Measurements from ENCODE around the gene PCDHGA1.
A peak's percentile ranks its signal among the peaks of the same experiment; 100 is the strongest.

PCDHGA1 gene

DNA sequence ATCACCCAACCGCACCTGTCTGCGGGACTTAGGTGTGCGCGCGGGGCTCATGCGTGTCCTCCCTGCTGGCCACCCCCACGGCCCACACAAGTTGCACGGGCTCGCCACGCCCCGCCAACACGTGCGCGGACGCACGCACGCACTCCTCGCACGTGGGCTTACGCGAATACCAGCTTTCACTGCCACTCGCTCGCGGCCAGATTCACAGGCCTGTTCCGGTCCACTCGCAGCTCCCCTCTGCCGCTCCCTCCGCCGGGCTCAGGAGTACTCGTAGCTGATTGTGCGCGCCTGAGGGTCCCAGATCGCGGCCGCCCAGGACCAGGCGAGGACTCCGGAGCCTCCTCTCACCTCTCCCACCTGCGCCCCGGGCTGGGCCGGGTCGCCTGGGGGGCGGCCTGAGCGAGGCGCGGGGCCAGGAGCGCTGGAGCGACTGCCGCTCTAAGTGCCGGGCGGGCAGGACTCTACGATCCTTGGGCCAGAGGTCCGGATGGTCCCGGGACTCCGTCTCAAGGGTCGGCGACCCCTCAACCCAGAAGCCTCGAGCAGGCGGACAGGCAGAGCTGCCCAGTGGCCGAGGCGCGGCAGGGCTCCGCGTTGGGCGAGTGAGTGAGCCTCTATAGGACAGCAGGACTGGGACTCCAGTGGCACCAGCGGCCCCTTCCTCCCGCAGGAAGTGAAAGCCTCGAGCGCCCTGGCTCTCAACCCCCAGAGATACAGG lies 162.0 kb downstream of the PCDHGA1 start:
- DNase-seq (ENCODE audit: low read depth) = no peak

DNA sequence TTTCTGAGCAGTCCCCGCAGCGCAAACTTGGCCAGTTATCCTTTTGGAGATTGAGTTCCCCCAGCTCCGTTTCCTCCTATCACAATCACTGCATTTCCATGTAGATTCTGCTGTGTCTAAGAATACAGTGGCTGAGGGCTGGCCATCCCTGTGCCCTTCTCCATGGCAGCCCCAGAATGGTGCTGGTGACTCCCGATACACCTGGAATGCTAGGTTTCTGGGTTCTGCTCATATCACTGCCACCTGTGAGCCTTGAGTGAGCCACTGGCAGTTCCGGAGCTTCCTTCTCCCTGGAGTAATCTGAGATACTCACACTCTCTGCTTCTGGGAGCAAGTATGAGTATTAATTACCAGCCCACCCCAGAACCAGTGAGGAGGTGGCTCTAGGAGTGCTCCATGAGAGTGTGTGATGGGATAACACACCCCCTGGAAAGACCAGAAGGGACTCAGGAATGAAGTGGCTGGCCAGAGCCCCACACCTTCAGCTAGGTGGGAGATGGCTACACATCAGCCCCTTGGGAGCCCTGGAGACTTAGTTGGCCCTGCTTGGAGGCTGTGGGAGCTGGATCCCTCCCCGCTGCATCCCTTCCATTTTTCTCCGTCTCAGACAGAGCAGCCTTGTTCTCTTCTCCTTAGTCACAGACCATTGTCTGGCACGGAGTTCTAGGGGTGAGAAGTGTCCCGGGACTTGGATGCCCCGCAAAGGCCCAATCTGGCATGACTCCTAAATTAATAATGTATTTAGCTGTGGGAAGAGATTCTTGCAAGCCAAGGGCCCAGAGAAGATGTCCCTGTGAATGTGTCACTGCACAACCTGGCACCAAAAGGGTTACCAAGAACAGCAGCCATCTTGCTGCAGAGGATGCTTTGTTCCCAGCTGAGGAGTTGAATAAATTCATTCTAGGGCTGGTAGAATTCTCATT lies 163.4 kb downstream of the PCDHGA1 start:
- no peak for DNase-seq (ENCODE audit: low read depth)

DNA sequence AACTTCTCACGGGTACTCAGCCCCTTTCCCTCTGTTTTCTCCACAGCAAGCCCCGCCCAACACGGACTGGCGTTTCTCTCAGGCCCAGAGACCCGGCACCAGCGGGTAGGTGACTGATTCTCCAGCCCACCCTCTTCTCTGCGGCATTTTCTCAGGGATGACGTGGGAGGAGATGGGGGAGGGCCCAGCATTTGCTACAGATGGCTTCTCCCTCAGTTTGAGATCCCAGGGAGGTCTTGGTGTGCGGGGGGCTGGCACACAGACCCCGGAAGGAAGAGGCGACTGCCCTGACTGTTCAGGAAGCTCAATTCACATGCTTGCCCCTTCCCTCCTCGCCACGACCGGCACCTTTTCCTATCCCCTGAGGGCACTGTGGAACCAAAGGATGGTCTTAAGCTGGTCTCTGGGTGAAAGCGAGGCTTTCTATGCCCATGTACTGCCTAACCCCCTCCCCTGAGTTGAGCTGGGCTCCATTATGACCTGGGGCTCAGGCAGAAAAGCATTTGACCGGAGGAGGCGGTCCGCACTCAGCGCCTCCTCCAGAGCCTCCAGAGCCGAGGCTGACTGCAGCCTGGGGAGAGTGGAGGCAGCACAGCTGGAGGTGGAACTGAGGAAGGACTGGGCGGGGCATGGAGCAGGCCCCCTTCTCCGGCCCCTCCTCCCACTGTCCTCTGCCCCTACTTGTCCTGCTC lies 164.6 kb downstream of the PCDHGA1 start:
- DNase-seq (ENCODE audit: low read depth) = no peak

DNA sequence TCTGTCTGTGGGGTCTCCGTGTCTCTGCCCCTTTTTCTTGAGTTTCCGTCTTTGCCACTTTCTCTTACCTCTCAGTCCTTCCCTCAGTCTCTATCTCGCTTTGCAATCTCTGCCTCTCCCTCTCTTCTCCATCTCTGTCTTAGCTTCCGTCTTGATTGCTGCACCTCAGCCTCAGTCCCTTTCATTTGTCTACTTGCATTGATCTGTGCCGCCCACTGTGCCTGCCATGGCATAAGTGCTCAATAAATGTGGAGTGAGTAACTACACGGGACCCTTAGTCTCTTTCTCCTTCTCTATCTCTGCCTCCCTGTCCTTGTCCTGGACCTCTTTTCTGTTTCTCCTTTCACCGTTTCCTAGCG lies 165.1 kb downstream of the PCDHGA1 start:
- no peak for DNase-seq (ENCODE audit: low read depth)

DNA sequence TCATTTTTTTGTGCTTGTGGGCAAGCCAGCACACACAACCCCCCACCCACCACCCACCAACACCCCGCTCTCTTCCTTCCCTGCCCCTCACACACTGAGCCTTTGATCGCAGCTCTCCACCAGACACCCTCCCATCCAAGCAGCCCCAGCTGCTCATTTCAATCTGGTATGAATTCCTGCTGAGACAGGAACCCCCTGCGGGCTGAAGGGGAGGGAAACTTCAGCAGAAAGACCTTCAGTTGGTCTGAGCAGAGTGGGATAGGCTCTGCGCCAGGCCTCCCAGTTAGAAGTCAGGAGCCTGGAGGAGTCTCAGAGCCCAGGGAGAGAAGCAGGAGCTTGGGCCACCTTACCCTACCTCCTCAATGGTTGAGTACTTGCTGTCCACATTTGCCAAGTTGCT lies 165.7 kb downstream of the PCDHGA1 start:
- DNase-seq (ENCODE audit: low read depth) = no peak

DNA sequence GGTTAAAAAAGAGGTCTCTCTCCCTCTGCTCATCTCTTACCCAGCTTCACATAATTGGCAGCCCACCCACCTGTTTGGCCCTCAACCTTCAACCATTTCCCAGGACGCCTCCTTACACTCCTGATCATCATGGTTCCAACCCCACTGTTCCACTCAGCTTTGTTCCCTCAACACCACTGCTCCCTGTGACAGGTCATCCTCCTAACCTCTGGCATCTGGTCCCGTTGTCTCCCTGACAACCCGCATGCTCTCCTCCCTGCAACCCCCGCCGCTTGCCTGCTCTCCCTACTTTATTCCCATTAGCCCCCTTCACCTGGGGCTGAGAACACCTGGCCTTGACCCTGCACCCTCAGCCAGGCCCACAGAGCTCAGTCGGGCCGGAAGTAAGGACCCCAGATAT lies 171.4 kb downstream of the PCDHGA1 start:
- no peak for DNase-seq (ENCODE audit: low read depth)

DNA sequence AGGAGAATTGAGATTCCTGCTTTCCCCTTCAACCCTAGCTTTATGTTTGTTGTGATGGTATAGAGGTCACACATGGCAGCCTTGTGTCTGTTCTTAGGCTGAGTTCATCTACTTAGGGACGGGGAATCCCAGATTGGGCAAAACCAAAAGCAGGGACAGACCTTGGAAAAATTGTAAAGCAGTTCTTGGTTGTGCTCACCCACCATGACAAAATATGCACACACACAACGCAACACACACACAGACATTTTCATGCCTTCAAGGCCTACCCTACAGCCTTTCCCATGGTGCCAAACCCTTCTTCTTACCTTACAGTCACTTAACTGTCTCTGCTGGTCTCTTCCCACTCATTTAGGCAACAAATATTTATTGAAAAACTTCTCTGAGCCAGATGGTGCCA lies 173.4 kb downstream of the PCDHGA1 start:
- no peak for DNase-seq (ENCODE audit: low read depth)

DNA sequence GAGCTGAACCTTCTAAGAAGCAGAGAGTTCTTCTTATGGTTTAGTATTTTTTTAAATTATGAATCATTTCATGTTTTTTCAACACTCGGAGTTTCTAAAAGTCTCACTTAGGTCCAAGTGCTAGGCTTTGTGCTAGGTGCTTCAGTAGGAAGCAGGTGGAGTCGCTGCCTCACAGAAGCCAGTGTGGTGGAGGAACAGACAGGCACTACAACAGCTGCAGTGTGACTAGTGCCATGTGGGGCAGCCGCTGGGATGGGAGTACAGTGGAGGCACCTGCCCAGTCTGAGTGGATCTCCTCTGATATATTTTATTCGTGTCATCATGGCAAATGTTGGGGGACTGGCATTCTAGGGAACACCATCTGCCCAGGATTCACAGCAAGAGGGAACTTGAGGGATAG lies 173.9 kb downstream of the PCDHGA1 start:
- DNase-seq (ENCODE audit: low read depth) = no peak

DNA sequence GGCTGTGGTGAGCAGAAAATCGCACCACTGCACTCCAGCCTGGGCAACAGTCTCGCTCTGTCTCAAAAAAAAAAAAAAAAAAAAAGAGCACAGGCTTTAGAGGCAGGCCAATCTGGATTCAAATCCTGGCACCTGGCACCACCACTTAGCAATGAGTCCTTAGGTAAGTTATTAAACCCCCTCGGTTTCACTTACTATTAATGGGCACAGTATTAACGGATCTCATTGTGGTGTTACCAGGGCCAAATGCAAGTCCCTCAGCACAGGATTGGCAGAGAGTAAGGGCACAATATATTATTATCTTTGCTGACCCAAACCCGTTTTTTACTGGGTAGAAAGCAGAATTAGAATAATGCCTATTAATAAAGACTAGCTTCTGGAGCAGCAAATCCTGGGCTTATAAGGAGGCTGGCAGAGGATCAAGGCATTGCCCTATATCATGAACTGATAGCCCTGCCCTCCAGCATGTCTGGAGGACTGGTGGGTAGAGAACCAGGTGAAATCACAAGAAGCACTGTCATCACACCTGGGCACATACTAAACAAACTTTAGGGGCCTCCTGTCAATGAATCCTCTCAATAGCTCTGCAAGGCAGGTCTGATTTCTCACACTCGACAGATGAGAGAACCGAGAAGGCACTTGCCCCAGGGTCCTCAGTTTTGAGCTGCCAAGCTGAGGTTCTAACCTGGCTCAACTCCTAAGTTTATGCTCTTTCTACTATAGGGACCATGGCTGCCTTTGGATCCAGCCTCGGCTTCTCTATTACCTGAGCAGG lies 176.3 kb downstream of the PCDHGA1 start:
- DNase-seq (ENCODE audit: low read depth) = no peak

DNA sequence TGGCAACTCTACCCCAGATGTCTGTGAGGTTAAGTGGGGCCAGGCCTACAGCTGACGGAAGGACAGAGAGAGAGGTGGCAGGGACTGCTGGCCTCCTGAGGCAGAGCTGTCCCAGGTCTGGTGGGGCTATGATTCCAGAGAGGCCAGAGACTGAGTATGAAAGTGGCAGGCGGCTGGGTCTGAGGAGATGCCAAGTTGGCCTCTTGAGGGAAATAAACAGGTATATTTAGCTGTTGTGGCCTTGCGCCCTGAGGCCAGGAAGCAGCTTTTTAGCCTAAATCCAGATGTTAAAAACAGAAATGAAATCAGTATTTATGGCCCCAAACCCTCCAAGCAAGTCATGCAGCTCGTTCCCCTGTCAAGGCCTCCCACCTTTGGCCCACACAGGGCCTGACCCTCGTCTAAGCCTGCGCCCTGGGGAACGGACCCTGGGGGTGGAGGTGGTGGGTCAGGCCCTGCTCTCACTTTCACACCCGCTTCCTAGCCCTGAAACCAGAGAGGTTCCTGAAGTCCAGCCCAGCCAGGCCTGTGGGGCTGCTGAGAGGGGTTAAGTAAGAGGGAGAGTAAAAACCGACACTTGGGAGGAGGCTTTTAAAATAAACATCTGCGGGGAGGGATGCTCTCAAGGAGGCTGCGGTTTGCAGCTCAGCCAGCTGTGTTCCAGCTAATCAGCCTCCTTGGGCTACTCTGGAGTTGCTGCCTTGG lies 177.2 kb downstream of the PCDHGA1 start:
- no peak for DNase-seq (ENCODE audit: low read depth)

DNA sequence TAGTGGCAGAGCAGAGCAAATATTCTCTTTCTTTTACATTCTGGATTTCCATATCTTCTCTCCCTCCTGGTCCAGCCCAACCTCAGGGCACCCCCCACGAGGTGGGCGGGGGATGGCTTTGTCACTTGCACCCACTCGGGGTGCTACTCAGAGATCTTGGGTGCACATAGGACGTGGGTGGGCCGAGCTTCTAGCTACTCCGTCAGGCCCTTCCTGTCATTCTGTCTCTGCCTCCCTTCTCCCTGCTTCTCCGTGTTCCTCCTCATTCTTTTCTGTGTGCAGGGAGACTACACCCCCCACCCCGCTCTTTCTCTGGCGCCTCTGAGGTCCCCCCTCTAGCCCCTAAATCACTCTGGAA lies 178.1 kb downstream of the PCDHGA1 start:
- no peak for DNase-seq (ENCODE audit: low read depth)

DNA sequence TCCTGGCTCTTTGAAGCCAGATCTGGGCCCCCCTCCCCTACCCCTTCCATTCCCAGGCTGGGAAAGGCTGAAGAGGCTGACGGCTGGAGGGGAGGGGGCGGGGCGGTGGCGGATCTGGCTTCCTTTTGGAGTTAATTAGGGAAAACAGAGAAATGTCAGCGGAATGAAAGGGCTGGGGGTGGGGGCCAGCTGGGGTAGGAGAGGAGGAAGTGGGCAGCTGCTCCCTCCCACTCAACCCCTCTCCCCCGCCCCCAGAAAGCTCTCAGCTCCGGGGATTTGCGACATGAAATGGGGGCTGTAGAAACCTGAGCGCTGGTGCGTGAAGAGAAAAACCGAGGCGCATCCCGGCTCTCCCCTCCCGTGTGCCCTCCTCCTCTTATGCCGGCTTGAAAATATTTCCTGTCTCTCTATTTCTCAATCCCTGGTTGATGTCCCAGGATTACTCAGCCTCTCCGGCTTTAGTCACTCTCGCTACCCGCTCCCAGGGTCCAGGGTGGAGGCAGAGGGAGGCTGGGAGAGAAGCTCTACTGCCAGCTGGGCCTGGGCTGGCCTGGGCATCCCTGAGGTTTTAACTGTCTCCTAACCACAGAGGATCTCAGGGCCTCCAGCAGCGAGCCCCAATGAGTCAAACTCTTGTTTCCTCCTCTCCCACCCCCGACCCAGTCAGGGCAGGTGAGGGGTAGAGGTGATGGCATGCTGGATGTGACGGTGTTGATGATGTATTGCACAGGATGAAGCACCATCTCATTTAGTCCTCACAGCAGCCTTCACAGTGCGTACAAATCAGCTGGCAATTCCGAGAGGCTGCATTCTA lies 178.7 kb downstream of the PCDHGA1 start:
- DNase-seq (ENCODE audit: low read depth) = no peak

DNA sequence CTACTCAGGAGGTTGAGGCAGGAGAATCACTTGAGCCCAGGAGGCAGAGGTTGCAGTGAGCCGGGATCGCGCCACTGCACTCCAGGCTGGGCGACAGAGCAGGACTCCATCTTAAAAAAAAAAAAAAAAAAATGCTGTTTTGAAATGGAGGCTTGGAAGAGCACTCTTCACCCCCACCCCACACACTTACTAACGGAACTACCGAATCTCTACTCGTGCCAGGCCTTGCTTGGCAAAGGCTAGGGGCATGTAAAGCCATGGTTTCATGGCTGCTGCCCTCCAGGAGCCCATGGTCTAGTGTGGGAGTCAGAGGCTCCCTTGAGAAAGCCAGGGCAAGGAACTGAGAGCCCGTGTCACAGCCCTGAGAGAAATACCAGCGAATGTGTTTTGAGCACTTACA lies 179.8 kb downstream of the PCDHGA1 start:
- no peak for DNase-seq (ENCODE audit: low read depth)

DNA sequence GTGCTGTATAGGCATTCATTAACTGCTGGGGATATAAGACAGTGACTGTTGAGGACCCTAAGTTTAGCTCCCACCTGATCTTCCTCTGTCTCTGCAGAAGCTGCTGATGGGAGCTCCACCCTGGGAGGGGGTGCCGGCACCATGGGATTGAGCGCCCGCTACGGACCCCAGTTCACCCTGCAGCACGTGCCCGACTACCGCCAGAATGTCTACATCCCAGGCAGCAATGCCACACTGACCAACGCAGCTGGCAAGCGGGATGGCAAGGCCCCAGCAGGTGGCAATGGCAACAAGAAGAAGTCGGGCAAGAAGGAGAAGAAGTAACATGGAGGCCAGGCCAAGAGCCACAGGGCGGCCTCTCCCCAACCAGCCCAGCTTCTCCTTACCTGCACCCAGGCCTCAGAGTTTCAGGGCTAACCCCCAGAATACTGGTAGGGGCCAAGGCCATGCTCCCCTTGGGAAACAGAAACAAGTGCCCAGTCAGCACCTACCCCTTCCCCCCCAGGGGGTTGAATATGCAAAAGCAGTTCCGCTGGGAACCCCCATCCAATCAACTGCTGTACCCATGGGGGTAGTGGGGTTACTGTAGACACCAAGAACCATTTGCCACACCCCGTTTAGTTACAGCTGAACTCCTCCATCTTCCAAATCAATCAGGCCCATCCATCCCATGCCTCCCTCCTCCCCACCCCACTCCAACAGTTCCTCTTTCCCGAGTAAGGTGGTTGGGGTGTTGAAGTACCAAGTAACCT lies 180.7 kb downstream of the PCDHGA1 start:
- DNase-seq (ENCODE audit: low read depth) = no peak

DNA sequence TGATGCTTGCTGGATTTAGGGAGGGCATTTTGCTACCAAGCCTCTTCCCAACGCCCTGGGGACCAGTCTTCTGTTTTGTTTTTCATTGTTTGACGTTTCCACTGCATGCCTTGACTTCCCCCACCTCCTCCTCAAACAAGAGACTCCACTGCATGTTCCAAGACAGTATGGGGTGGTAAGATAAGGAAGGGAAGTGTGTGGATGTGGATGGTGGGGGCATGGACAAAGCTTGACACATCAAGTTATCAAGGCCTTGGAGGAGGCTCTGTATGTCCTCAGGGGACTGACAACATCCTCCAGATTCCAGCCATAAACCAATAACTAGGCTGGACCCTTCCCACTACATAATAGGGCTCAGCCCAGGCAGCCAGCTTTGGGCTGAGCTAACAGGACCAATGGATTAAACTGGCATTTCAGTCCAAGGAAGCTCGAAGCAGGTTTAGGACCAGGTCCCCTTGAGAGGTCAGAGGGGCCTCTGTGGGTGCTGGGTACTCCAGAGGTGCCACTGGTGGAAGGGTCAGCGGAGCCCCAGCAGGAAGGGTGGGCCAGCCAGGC lies 181.5 kb downstream of the PCDHGA1 start:
- no peak for DNase-seq (ENCODE audit: low read depth)

DNA sequence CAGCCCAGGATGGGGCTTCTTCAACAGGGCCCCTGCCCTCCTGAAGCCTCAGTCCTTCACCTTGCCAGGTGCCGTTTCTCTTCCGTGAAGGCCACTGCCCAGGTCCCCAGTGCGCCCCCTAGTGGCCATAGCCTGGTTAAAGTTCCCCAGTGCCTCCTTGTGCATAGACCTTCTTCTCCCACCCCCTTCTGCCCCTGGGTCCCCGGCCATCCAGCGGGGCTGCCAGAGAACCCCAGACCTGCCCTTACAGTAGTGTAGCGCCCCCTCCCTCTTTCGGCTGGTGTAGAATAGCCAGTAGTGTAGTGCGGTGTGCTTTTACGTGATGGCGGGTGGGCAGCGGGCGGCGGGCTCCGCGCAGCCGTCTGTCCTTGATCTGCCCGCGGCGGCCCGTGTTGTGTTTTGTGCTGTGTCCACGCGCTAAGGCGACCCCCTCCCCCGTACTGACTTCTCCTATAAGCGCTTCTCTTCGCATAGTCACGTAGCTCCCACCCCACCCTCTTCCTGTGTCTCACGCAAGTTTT lies 182.1 kb downstream of the PCDHGA1 start:
- peak; percentile 70 for DNase-seq (ENCODE audit: low read depth)

DNA sequence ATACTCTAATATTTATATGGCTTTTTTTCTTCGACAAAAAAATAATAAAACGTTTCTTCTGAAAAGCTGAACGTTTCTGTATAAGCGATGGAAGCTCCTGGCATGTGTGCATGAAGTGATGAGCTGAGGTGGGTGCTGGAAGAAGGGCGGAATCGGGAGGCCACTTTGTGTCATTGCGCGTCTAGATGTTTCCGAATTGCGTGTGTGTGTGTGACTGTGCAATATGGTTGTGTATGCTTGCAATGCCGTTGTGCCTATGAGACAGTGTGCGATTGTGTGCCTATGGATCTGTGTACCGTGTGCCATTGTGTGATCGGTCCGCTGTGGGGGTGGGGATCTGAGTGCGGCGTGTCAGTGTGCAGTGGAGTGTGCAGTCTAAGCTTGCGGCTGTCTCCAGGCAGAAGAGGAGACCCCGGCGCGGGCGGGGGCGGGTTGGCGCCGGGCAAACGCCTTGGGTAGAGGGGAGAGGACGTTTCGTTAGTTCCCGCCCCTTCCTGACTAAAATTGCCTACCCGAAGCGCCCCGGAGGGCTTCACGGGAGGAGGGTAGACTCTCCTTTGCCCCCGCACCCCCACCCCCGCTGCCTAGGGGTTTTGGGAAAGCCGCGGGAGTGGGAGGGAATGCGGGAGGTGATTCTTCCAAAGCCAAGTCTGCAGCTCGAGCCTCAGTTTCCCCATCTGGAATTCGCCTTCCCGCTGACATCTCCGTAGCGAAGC lies 182.8 kb downstream of the PCDHGA1 start:
- no peak for DNase-seq (ENCODE audit: low read depth)

DNA sequence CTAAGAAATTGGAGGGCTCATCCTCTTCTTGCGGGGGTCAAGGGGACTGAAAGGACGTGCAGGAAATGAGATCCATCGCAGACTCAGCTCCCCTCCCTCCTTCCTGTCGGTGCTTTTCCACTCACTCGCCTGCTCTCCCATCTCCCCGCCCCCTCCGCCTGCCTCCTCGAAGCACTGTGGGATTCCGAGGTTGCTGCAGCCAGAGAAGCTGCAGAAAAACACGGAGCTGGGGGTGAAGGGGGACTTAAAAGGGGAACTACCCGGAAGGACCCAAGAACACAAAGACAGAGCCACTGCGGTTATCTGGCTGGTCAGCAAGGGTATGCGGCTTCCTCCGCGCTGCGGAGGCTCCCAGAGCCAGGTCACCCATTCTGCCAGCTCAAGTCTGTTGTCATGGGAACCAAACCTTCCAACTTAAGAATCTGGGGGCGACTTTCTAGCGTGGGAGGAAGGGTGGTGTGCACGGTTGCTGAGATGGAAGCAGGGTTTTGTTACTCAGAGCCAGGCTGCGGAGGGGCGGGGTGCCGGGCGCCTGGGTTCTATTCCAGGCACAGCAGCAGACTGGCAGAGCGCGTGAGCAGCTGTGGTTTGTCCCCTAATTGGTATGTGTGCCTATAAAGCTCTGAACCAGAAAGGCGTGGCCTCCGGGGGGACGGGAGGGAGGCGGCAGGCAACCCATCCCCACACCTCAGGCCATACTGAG lies 183.5 kb downstream of the PCDHGA1 start:
- DNase-seq (ENCODE audit: low read depth) = peak; percentile 54
